ENCODE data around the gene NADK.

Gene NADK

DNA sequence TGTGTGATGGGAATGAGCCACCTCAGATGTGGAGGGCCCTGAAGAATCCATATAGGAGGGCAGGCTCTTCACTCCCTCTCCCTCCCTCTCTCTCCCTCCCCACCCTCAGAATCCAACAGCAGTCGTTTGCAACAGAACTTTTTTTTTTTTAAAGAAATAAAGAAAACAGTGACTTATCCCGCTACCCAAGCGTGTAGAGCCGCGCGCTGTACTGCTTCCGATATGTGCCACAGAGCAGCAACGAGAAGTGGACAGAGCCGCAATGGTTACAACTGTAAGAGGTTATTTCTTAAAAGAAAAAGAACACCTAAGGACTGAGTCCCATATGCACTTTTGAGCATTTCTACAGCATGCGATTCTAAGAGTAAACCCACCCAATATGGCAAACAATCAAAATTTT, 7.4 kb upstream of the NADK start:
- no peak for DNase-seq

DNA sequence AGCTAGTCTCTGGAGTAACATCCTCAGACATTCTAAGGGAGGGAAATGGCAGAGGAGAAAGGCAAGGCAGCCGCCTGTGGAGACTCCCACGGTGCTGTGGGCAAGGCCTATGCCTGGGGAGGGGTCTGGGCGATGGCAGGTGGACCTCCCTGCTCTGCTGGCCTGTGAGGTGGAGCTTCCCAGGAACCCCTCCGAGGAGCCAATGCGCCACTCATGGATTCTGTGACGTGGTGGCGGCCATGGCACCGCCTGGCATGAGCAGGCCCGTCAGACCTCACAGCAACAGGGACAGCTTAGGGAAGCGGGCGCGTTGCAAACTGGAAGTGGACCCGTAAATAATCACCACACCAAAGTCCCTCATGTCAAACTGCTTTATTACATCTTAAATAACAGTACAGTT, 6.7 kb upstream of the NADK start:
- DNase-seq, result no peak

DNA sequence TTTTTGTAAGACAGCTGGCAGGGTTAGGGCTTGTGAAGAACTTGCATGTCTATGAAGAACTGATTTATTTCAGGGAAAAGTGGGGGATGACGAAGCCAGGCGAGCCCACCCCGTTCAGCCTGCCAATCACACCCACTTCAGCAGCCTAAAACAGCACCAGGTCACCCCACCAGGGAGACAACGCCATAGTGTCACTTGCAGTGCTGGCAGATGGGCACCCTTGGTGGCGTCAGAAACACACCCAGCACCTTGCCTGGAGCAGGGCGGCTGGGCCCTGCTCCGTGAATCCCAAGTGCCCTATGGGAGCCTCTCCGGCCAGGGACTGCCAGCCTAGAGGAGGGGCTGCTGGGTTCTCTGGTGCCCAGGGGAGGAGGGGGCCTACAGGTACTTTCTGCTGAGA, 5.0 kb upstream of the NADK start:
- DNase-seq, result no peak

DNA sequence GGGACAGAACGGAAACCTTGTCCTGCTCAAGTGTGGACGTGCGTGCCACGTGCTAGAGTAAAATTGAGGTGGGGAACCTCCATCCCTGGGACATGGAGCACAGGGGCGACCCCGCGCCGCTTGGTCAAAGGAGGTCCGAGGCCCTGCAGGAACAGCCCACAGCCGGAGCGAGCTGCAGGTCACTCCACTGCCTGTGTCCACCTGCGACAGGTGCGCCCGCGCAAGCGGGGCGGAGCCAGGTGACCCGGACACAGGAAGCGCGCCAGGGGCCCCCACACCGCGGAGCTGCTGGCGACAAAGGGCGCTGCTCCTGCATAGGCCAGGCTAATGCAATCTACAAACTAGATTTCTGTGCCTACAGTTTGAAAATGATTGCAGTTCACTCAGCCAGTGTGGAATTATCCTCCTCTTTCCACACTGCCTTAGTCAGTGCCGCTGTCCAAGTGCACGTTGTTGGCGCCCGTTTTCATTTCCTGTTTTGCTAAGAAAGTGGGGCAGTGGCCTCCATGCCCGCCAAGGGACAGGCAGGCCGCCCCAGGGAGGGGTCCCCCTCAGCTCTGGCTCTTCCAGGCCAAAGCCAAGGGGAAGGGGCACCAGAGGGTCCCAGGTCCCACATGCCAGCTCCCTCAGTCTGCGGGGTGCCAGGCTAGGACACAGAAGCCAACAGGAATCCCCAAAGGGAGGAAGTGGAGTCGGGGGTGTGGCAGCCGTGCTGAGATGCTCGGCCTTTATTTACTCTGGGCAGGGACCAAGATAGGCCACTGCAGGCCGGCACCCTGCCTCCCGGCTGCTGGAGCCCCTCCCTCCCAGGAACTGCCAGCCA, 4.3 kb upstream of the NADK start:
- no peak for DNase-seq

DNA sequence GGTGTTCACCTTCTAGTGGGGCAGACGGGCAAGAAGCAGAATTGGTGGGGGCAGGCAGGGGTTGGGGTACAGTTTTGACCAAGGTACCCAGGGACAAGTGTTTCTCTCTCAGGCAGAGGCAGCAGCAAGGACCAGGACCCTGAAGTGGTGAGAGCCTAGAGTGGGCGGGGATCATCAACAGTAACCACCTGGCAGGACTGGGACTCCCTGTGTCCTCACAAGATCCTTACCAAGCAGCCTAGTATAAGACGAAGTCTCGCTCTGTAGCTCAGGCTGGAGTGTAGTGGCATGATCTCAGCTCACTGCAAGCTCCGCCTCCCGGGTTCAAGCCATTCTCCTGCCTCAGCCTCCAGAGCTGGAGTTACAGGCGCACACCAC, 3.2 kb upstream of the NADK start:
- no peak for DNase-seq

DNA sequence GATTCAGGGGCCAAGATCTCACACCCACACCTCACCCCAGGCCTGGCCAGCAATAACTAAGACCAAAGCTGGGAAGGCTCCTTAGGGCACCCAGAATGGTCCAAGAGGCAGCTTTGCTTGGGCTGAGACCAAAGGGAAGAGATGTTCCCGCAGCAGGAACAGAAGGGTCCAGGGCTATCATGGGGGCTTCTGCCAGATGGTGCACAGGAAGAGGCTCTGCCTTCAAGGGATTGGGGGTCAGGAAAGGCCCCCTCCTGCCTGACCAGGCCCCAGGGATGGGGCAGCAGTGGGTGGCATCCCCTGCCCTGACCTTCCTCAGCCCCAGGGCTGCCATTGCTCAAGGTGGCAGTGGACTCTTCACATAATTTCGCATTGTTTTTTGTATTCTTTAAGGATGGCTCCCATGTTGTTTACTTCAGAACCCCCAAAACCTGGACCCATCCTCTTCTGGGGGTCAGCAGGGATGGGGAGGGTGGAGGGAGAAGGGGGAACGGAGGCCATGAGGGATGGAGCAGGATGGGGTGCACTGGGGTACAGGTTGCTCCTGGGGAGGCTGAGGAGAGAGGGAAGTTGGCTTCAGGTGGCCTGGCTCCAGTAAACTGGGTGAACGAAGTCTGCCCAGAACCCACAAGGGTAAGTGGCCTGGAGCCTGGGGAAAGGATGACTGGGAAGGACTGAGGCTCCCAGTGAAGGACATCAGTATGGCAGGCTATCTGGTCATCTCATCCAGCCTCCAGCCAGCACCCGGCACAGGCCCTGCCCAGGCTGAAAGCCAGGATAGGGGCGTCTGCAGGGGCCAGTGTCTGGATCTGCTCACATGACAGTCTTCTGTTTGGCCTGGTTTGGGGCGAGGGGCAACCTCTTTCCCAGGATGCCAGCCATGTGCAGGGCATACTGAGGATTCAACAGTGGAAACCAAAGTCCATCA, 2.6 kb upstream of the NADK start:
- no peak for DNase-seq

DNA sequence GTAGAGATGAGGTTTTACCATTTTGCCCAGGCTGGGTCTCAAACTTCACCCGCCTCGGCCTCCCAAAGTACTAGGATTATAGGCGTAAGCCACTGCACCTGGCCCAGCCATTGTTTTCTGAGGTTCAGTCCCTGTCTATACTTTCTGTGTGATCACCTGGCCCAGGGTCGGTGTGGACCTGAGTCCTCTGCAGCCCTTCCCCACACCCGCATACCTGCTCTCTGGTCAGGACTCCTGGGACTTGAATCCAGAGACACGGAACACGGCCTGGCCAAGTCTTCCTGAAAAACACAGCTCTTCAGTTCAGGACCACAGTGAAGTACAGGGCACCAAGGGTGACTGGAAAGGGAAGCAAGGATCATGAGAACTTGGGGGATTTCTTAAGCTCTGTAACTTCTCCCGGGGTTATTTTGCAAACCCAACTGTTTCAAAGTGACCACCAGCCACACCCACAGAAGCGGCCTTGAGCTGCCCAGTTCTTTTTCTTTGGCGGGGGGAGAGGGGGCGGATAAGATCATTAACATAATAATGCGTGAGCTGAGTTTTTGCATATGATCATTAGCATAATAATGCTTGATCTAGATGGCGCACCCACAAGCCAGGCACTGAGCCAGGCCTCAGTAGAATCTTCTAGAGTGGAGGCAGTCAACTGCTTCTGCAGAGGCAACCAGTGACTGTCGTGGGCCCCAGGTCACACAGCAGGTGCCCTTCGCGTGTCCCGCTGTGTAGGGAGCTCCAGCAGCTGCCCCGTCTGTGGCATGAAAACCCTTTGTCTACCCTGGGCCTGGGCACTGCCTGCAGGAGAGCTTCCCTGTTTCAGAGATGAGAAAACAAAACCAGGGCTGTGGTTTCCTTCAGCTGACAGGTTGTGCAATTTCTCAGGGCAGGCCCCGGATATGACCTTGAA, 1.7 kb upstream of the NADK start:
- DNase-seq, result no peak

DNA sequence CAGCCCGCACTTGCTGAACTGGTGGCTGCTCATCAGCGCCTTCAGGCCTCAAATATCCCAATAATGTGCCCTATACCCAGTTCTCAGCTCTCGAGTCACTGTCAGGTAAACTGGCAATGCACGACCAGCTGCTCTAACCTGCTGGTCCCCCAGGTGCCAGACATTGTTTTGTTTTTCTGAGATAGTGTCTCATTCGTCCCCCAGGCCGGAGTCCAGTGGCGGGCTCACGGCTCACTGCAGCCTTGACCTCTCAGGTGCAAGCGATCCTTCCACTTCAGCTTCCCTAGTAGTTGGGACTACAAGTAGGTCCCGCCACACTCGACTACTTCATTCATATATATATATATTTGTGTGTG, 1.0 kb upstream of the NADK start:
- no peak for DNase-seq

DNA sequence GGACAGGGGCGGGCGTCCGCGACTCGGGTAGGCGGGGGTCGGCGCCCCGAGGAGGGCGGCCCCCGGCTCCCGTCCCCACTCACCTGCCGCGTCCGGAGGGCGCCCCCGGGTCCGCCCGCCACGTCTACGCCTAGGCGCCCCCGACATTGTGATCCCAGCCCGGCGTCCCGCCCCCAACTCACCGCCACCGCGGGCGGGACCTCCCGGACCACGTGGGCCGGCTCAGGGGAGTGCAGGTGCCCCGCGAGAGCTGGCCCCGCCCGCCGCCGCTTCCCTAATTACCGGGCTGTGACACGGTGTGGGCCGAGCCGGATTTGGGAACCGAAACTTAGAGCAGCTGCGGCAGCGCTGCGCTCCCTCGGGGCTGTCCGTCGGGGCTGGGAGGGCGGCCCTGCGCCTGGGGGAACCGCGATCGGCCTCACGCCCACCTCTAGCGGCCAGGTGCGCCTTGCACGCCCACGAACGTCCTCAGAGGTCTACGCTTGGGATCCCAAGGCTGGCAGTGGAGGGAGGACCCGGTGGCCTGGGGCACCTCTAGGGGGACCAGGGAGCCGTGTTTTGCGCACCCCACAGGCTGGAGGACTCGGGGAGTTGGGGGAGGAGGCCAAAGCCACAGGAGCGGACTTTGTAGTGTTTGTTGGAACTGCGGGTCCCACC, 521 bp upstream of the NADK start:
- no peak for DNase-seq

DNA sequence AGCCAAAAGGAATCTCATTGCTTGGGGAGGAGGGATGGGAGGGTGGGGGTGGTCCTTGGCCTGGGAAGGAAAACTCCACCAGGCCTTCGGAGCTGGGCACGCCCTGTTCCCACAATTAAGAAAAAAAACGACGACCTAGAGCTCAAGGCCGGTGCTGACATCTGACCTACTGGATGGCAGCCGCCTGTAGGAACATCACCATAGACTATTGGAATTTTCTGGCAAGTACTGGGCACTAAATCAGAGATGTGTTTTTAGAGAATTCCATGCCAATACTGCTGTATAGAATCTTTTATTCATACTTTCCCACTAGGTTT, 729 bp downstream of the NADK start:
- no peak for DNase-seq

DNA sequence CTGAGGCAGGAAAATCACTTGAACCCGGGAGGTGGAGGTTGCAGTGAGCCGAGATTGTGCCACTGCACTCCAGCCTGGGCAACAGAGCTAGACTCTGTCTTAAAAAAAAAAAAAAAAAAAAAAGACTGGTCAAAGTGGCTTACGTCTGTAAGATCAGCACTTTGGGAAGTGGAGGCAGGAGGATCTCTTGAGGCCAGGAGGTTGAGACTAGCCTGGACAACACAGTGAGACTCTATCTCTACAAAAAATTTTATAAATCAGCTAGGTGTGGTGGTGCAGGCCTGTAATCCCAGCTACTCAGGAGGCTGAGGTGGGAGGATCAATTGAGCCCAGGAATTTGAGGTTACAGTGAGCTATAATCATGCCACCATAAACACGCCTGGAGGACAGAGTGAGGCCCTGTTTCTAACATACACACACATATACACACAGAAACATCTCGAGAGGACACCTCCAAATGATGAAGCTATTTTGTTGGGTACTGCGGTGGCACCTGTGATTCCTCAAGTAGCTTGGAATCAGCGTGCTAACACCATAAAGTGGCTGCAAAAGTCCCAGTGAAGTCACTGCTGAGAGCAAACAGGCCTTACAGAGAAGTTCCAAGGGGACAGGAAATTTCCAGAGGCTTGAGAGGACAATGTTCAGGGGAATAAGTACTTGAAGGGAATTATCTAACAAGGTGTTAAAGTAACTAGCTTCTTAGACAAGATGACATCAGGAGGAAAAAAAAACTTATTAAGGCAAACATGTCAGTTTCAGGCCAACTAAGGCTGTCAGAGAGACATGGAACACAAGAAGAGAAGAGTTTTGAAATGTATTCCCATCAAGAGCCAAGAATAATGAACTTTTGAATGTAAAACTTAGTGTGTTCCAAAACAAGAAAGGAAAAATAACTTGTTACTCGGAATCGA, 1.3 kb downstream of the NADK start:
- DNase-seq, result no peak

DNA sequence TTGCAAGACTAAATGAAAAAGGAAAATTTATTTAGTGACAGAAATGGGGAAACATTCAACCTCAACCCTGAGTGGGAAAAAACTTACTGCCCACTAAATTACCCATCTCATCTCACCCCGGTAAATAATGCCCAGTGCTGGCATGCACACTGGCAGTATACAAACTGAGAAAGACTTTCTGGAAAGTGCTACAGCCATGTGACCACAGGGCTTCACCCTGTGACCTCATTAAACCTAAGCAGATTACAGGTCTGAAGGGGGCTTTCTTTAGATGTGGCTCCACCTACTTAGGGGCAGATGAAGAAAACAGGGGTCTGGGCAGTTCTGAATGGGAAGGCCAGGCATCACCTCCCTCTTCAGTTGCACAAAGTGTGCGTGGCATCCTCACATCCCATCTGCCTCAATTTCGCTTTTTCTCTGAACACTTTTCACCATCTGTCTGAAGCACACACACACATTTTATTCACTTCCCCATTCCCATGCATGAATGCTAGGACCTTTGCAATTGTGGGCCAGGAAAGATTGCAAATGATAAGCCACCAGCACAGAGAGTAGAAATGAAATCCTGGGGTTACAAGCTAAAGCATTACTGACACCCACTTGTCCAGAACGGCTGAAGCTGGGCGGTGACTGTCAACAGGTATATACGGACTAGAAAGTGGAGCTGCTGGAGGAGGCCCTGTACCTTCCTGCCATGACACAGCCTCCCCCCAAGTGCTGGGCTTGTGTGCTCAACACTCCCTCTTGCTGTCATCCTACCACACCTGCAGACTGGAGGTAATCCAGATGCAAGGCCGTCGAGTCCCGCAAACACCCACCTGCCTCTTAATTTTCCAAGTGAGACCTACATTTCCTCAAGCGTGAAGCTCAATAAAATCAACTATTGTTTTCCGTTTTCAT, 2.7 kb downstream of the NADK start:
- DNase-seq, result no peak

DNA sequence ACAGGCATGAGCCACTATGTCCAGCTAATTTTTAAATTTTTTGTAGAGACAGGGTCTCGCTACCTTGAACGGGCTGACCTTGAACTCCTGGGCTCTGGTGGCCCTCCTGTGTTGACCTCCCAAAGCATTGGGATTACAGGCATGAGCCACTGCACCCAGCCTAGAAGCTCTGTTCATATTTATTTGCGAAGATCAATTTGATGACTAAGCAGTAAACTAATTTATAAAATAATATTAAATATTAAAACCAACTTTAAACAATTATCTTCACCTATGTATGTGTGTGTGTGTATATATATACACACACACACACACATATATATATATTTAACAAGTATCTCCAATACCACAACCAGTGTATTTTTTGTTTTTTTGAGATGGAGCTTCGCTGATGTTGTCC, 4.4 kb downstream of the NADK start:
- no peak for DNase-seq

DNA sequence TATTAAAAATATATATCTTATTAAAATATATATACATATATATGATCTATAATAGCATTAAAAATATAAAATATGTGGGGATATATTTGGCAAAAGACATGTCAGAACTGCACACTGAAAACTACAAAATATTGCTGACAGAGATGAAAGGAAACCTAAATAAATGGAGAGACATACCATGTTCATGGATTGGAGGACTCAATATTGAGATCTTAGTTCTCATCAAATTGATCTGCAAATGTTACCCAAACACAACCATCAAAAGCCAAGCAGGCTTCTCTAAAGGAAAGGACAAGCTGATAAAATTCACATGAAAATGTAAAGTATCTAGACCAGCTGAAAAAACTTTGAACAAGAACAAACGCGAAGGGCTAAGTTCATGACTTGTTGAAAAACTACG, 7.2 kb downstream of the NADK start:
- no peak for DNase-seq

DNA sequence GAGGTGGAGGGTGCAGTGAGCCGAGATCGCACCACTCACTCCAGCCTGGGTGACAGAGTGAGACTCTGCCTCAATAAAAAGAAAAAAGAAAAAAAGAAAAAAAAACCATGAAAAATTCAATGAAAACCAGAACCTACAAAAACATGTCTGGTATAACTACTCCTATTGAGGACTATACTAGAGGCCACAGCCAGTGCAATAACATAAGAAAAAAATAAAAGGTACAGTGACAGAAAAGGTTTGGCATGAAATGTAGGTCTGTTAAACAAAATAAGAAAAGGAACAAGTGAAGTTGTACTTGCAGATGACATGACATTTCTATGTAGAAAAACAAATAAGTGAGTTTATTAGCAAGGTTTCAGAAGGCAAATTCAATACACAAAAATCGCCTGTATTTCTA, 8.2 kb downstream of the NADK start:
- DNase-seq, result no peak

DNA sequence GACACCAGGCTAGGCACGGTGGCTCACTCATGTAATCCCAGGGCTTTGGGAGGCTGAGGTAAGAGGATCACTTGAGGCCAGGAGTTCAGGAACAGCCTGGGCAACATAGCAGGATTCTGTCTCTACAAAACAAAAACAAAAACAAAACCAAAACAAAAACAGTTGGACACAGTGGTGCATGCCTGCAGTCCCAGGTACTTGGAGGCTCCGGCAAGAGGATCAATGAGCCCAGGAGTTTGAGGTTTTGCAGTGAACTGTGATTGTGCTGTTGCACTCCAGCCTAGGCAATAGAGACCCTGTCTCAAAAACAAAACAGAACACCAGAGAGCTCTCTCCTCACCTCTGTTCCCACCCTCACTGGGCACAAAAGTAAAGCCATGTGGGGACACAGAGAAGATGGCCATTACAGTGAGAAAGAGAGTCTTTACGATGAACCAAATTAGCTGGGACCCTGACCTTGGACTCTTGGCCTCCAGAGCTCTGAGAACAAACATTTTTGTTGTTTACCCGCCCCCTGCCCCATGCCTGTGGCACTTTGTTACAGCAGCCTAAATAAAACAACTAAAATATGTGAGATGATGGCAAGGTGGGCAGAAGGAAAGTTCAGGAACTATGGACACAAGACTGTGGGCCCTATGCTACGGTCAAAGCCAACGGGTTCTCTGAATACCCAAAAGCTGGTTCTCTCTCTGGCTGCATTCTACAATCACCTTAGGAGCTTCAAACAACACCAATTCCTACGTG, 9.8 kb downstream of the NADK start:
- no peak for DNase-seq

DNA sequence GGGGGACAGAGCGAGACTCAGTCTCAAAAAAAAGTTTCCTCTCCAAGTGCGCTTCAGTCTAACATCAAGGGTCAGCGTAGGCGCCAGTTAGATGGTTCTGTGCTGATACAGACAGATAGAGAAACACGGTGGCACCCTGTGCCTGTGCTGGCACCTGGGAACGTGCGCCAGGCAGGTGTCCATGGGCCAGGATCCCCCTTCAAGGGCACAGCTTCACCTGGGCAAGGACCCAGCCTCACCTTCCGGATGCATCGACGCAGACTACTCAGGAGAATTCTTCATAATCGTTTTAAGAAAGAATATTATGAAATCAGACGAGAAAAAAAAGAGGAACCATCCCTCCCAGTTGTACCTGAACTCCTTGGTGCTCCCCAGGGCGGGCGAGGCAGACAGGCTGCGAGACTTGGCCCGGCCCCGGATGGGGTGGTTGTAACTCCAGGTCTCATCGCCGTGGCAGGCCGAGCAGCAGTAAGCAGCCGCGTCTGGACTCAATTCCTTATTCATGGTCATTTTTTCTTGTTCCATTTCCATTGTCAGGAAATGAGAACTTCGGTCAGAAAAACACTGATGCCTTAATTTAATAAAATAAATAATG, 13.3 kb downstream of the NADK start:
- no peak for DNase-seq

DNA sequence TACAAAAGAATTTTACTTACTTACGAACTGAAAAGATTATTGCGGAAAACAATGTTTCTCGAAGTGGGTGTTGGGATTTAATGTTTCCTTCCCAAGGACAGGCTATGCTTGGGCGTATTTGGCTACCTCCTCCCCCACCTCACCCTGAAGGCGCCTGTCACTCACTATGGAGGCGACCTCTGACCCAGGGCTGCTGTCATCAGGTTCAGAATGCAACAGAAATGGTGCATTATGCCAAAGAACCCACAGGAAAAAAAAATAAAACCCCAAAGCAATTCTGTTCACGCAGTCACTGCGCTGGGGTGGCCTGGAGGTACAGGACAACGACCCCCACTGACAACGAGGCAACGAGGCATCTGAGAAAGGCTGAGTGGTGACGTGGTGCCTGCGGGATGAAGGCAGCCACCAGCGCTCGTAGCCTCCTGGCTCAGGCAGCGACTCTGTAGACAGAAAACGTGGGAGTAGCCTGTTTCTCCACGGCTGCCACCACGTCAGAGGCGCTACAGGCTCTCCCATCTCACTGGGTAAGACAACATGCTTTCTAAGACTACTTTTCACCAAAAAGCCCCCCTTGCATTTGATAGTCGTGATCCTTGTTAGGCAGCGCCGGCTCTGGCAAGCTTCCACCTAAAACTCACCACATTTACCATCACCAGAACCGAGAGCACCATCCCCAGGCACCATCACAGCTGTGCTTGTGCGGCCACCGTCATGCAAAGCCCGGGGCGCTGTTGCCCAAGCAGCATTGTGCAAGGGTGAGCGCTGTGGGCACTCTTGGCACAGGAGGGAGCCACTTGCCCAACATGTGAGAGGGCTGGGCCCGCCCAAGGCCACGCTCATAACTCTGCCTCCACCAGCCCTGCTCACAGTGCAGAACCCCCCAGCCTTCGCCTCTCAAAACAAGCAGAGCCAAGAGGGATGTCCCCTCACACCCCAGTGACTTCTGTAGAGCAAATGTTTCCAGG, 14.3 kb downstream of the NADK start:
- no peak for DNase-seq
